GM21737 (cell line): ENCODE data around the gene GOLT1A.
A peak's percentile ranks its signal among the peaks of the same experiment; 100 is the strongest.

Source experiments
- ATAC-seq: cut with Tn5 transposase; IDR thresholded peaks from one replicate; pipeline ENCODE4 v1.9.1; 2021; ENCODE audit warnings: mild to moderate bottlenecking, moderate library complexity; ENCODE audit not compliant: unreplicated experiment

Gene GOLT1A

DNA sequence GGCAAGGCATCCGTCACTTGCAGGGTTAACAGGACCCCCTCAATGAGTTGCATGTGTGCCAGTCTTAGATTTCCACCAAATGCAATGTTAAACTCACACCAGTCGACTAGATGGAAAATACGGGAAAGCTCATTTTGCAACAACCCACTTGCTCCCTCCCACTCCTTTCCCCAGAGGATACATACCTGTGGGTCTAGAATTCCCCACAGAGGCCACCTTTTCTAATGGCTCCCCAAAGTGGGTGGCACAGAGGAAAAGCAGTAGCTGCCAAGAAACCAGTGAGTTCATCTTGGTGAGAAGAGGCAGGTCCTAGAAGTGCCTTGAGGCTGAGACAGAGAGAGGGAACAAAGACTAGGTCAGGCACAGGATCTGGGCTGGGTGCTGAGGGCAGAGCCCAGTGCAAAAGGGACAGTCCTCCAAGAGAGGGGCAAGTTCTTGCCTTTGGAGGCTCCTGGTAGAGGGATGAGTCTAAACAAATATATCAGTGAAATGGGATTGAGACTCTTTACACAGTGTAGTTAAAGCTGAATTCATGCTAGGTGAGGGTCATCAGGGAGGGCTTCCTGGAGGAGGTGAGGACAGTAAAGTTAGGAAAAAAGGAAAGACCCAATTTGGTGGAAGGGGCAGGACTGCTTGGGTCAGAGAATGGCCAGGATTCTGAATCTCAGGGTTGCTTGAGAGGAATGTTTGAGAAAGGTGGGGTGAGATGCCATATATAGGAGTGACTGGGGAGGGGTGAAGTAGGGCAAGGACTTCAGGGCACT lies 21.0 kb downstream of the GOLT1A start:
- ATAC-seq: no peak

DNA sequence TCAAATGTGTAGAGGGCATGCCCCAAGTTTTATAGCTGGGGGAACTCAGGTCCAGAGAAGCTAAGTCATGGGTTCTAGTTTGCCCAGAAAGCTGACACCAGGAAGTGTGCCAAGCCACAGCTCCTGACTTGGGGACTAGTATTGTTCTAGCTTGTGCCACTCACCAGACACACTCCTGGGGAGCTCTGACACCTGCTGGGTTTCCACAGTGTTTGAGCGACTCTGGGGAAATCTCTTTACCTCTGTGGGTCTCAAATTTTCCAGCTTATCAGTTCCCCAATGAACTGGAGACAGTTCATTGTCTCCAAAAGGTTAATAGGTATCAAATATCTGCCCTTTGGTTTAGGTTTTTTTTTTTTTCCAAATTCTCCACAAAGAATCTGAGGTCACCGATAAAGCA lies 21.7 kb downstream of the GOLT1A start:
- no peak for ATAC-seq

DNA sequence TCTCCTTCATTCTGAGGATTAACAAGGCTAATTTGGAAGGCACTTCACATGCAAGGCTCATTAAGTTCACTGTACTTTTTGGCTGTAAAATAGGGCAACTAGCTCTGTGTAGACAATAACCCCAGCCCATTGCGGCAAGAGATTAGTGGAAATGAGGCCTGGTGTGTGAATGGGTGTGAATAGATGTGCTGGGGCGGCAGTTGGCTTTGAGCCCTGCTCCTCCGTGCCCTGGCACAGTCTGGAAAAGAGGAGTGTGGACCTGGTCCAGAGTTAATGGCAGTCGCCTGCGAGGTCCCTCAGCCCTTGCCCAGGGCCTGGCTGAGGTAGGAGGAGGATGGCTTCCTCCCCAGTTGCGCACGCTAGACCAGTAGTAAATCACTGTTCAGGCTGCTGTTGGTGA lies 22.3 kb downstream of the GOLT1A start:
- ATAC-seq: no peak

DNA sequence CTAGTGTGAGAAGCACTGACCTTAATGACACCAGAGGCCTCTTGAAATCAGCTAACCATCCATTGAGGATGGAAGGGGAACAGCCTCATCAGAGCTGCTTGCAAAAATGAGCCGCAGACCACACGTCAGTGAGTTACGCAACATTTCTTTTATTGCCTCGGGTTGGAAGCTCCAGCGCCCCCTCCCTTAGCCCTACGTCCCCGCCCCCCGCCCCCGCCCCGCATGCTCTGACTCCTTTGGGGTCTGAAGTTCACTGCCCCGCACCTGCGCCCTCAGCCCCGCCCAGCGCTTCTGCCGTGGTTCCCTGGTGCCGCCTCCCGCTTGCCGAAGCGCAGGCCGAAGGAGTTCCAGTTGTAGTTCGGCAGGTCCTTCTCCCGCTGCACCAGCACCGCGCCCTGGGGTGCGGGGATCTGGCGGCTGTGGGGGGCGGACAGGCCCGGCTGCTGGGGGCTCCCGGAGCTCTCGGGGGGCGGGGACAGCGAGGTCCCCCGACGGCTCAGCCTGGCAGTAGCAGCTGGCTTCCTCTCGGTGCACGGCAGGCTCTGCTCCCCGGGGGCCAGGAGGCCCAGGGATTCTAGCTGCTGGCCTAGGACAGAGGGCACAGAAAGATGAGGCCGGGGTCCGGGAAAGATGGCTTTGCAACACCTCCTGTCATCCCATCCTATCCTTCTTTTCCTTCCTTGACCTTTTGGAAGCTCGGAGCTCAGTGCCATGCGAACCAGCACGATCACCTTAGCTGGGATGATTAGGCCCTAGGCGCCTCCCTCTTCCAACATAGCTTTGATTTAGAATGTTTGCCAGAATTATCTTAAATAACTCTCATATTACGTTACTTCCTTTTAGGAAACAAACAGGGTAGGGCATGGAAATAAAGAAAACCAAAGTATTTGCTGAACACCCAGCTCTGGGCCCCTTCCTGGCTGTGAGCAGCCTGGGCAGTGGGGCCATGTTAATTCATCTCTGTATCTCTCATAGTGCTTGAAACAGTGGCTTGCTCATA lies 23.3 kb downstream of the GOLT1A start:
- no peak for ATAC-seq

DNA sequence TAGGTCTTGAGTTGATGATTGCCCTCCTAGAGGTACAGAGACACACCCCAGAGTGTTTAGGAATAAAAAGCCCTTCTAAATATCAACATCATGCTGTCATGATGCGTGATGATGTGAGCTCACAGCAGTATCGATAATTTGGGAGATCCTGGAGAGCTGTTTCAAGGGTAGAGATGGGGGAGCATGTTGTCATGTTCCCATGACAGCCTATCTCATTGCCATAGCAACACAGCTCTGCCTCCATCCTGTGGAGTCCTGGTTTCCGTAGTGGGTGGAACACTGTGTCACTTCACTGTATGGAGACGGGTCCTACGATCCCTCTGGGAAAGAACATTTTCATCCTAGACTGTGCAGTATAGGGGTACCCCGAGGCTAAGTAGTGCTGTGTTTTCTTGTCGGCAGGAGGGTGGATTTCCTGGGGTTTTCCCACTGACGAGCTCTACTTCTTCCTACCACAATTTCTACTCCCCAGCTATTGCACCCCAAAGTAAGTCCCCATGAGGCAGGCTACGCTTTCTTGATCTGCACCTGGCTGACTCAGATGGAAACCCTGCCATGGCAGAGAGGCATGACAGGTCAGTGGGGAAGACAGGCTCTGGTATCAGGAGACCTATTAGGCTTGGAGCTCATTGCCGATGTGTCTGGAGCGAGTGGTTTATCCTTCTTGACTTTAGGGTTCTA lies 24.7 kb downstream of the GOLT1A start:
- no peak for ATAC-seq

DNA sequence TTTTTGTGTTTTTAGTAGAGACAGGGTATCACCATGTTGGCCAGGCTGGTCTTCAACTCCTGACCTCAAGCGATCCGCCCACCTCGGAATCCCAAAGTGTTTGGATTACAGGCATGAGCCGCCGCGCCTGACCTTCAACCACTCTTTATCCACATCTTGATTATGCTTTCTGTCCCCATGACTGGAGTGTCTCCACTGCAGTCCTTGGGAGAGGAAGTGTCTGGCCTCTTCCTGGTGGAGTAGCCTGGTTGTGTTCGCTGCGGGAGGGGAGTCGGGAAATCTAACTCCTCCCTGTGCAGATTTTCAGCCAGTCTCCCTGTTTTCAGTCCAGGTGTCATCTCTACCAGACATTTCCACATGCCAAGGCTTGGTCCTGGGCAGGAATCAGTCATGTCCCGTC lies 27.2 kb downstream of the GOLT1A start:
- no peak for ATAC-seq

DNA sequence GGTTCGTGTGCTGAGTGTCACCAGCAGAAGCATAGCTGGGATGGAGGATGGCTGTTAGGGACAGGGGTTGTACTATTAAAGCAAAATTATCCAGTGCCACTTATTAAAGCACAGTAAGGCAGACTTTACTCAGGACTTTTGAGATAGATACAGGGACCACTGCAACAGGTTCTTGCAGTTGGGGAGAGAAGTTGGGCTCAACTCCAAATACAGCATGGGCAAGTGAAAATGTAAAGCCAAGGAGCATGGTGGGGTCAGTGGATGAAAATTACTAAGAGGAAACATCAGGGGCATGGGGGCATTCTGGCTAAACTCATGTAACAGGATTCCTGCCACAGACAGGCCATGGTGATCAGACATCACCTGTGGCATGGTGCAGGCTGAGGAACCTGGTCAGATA lies 32.7 kb downstream of the GOLT1A start:
- ATAC-seq: no peak

DNA sequence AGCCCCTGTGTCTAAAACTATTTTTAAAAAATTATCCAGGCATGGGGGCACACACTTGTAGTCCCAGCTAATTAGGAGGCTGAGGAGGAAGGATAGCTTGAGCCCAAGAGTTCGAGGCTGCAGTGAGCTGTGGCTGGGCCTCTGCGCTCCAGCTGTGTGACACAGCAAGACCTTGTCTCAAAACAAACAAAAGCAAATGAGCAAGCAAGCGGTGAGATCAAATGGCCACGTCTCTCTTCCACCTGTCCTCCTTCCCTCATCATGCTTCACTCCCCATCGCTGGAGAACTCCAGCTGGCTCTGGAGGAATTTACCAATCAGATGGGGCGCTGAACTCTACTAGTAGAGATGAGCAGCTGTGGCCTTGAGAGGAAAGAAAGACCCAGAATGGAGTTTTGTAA lies 33.7 kb downstream of the GOLT1A start:
- no peak for ATAC-seq

DNA sequence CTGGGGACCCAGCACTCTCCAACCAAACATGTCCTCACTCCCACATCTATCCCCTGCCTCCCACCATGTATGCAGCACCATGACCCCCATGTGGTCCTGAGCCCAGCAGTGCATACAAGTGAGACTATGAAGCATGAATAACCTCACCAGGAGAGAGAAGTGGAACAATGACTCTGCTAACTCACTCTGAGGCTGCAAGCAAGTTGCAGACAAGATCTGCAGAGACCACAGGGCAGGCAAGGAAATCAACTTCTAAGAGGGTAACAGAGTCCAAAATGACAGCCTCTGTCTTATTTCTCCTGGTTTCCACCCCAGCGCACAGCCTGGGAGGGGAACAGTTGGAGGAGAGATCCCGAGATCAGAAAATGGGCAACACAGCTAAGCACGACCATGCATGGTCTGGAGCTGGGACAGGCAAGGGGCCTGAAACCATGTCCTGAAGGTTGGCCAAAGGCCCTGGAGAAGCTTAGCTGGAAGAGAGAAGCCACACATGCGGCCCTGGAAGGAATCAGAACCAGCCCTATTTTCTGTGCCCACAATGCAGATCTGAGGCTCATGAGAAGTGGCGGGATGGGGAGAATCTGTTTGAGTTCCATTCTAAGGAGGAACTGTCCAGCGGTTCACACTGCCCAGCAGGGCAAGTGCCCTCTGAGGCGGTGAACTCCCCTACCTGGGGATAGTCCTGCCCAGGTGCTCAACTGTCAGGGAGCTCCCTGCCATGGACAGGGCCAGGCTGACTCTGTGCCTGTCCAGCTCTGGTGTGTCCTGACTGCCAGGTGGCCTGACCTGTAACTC lies 35.1 kb downstream of the GOLT1A start:
- ATAC-seq: no peak

DNA sequence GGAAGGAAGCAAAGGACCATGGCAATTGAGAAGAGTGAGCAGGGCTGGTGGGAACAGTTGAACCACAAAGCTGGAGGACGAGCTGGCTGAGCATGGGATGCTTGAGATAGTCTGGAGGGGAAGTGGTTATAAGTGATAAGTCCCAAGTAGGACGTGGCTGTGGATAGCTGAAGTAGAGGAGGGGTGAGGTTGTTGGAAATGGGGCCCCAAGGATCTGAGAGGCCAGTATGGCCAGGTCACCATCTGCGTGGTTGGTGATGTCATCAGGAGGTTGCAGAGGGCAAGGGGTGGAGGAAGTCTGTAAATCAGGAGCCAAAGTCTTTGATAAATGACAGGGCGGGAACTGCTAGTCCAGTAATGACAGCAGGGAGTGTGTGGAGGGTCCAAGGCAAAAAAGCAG lies 36.7 kb downstream of the GOLT1A start:
- no peak for ATAC-seq

DNA sequence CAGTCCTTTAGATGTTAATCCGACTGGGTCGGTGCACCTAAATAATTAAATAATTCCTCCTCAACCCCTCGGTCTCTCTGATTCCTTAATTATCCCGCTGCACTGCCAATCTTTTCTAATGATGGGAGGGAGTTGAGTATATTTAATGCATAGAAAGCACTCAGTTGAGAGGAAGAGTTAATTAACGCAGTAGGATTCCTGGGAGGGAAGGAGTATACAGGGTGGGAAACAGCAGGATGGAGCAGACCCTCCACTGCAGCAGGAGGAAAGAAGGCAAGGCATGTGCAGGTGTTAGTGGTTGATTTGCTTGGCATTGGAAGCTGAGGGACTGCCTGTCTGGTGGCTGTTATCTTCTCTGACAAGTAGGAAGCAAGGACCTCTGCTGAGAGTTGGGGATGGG lies 37.7 kb downstream of the GOLT1A start:
- no peak for ATAC-seq

DNA sequence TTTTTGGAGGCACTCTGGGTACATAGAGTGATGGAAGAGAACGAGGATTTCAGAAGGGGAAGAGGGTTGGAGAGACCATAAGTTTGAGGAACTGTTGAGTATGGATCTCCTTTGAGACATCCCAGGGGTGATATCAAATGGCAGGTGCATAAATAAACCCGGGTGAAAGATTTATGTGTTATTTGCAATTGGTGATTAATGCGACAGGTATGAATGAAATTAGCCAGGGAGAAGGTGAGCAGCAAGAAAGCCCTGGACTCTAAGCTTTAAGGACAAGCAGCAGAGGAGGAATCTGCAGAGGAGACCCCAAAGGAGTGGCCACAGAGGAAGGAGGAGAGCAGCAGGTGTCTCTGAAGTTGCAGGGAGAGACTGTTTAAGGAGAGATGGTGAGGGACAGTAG lies 38.8 kb downstream of the GOLT1A start:
- ATAC-seq: no peak

DNA sequence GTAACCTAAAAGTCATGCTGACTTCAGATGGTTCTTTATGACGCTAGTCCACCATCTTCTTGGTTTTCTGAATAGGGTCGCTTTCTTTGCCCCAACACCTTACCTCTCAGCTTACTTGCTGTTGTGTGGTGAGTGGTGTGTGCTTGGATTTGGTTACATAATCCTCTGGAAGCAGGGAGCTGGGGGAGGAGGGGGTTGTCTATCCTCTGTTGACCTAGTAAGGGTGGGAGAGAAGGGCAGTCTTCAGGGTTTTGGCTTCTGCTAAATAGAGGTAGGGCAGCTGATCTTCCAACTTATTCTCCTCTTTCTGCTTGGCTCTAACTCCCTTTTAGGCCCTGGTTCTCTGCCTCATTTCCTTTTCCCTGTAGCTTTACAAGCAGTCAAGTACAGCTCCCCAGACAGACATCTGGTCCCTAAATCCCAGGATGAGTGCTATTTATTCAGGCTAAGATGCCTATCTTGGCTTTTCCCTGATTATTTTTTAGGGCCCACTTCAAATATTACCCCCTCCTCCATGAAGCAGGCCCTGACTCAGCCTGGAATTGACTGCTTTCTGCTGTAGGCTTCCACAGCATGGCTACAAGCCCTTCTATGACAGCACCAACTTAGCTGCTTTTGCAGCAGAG lies 41.3 kb downstream of the GOLT1A start:
- ATAC-seq: no peak

DNA sequence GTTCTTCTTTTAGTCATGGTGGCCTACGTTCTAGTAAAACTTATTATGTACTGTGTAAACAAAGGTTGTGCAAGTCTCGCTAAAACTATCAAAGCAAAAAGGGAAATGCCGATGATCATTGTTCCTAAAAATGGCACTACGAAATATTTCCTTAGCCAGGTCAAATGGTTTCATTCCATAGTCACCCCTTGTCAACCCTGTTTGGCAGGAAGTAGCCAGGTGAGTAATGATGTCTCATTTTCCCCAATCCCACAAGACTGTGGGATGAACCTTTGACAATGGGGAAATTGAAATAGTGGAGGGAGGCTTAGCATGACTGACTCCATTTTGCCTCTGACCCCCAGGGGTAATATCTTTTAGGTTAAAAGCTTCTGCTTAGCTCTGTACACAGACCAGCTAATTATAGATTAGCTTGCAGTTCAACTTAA lies 42.0 kb downstream of the GOLT1A start:
- ATAC-seq: no peak

DNA sequence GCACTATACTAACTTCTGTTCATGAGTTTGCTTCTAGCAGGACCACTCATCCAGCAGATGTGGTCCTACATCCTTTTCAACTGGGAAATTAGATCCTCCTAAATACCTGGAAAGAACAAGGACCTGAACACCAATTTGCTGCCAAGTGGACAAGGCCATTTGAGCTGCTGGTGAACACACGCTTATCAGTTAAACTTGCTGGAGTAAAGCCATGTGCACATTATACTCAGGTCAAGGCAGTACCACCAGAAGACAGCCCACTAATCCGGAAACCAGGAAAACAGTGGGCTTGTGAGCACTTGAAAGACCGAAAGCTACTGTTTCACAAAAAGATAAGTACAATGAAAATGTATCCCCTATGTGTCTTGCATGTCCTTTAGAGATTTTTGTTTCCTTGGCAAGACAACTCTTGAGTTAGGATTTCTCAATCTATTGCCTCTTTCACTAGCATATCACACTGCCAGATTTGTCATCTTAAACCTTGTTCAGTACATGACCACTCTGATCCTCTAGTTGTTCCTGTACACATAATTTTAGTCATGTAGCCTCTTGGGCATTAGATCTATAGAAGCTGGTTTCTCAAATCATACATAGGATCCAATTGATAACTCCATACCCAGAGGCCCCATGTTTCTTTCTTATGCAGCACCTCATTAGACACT lies 43.2 kb downstream of the GOLT1A start:
- ATAC-seq: no peak

DNA sequence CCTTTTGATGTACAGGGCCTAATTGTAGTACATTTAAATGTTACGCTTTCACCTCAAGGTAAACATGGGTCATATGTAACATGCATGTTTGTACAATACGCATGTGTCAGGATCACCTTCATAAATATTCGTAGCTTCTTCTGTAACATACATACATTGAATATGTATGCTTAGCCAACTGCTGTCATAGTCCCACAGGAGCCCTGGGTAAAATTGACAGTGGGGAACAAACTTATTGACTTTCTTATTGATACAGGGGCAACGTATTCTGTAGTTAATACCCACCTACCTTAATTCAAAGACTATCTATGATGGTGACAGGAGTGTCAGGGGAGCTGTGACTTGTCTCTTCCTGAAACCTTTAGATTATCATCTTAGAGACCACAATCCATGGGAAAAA lies 43.9 kb downstream of the GOLT1A start:
- no peak for ATAC-seq

DNA sequence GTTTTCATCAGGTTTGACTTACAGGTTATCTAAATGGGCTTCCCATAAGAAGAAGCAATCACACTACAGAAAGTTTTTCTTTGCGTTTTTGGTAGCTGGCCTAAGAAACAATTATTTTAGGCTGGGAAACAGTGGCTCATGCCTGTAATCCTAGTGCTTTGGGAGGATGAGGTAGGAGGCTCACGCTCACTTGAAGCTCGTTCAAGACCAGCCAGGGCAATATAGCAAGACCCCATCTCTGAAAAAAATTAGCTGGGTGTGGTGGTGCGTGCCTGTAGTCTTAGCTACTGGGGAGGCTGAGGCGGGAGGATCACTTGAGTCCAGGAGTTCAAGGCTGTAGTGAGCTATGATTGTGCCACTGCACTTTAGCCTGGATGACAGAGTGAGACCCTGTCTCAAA lies 46.1 kb downstream of the GOLT1A start:
- no peak for ATAC-seq

DNA sequence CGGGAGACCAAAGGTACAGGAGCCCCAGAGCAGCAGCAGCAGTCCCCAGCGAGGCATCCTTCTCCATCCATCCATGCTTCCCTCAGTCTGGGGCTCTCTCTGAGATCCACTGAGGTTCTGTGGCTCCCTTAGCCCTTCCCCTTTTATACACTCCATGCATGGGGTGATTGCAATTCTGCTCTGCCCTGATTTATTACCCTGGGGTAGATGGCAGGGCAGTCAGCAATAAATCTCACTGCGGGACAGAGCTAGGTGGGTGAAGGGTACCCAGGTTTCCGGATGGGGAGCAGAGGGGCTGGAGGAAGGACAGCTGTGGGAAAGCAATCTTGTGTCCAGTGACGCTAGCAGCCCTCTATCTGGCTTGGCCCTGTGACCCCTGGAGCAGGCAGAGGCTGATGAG lies 47.6 kb downstream of the GOLT1A start, which contains the start of gene REN:
Gene REN (minus strand): TSS at position 119 of the 400 bp plus-strand sequence. CDS start 44 bp downstream, at position 75.
- no peak for ATAC-seq

DNA sequence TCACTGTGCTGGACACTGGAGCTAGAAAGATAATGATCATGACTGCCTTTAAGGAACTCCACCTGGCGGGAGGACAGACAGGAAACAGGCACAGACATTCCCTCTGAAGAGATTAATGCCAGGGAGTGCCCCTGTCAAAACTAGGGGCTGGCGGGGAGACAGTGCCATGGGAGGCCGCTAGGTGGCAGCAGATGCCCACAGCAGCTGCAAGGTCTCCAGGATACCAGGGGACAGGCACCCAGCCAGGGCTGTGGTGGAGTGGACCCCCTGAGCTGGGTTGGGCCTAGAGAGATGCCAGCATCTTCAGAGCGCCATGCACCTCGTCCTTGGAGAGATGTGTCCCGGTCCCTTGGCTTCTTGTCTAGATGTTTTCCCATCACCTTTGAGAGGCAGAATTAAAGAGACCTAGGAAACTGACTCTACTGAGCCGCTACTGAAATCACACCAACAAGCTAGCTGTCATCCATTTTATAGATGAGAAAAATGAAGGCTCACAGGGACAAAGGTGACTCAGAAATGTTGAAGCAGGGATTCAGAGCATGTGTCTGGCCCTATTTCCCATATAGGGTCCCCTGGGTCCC lies 51.2 kb downstream of the GOLT1A start:
- peak; percentile 72 for ATAC-seq
